DOHH2 (cell line): ENCODE measurements around the gene VIPAS39.

Source experiments
- EZH2phosphoT487 ChIP-seq: fragments of 200-600 bp; sonication (generic); IDR thresholded peaks from 2 replicates; pipeline ENCODE4 v1.6.1; 2017; ENCODE audit warnings: borderline replicate concordance, mild to moderate bottlenecking, antibody characterized with exemption, low read length, moderate library complexity, mixed read lengths
- TF ChIP-seq, protein P1 (sequence below): fragments of 200-600 bp; sonication (generic); IDR thresholded peaks from one replicate; pipeline ENCODE4 v1.5.1; 2014; ENCODE audit warnings: antibody characterized with exemption, mild to moderate bottlenecking, low read depth, low read length; ENCODE audit not compliant: poor library complexity, severe bottlenecking

DNA sequence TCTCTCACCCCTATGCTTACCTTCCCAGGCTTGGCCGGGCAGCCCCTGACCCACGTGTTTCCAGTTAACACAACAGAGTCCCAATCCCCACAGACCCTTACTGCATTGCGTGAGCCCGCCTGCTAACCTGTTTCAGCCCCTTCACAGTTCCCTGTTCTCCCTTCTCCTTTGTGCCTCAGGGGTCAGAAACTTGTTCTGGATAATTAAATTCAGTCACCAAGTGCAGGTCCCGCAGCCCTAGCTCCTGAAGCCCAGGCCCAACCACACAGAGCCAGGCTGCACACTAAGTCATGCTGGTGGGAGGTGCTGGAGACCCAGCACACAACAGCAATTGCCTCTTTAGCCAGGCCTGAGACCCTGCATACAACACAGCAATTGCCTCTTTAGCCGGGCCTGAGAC lies 31.6 kb upstream of the VIPAS39 start:
- TF ChIP-seq, protein P1, sequence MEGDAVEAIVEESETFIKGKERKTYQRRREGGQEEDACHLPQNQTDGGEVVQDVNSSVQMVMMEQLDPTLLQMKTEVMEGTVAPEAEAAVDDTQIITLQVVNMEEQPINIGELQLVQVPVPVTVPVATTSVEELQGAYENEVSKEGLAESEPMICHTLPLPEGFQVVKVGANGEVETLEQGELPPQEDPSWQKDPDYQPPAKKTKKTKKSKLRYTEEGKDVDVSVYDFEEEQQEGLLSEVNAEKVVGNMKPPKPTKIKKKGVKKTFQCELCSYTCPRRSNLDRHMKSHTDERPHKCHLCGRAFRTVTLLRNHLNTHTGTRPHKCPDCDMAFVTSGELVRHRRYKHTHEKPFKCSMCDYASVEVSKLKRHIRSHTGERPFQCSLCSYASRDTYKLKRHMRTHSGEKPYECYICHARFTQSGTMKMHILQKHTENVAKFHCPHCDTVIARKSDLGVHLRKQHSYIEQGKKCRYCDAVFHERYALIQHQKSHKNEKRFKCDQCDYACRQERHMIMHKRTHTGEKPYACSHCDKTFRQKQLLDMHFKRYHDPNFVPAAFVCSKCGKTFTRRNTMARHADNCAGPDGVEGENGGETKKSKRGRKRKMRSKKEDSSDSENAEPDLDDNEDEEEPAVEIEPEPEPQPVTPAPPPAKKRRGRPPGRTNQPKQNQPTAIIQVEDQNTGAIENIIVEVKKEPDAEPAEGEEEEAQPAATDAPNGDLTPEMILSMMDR: no peak
- TF ChIP-seq EZH2phosphoT487: no peak
